Measurements from ENCODE around the gene GMCL1.
A peak's percentile ranks its signal among the peaks of the same experiment; 100 is the strongest.
"Not testable (repeated sequence)": the region's sequence is repeated elsewhere in the genome, so short reads cannot be mapped to it uniquely, and the experiment has no call there.

Gene GMCL1

GRCh38 chr2:69807821-69808540 lies 21.5 kb upstream of the GMCL1 start:
- no peak for DNase-seq (ENCODE audit: low spot score)

- no peak for DNase-seq (ENCODE audit: low spot score)
Observed at GRCh38 chr2:69810550-69810949, 18.9 kb upstream of the GMCL1 start.

- DNase-seq (ENCODE audit: low spot score), result no peak
Observed at GRCh38 chr2:69811018-69811417, 18.4 kb upstream of the GMCL1 start.

GRCh38 chr2:69811591-69811990 lies 17.9 kb upstream of the GMCL1 start:
- DNase-seq (ENCODE audit: low spot score), result no peak

- no peak for DNase-seq (ENCODE audit: low spot score)
Observed at GRCh38 chr2:69815717-69816116, 13.7 kb upstream of the GMCL1 start.

GRCh38 chr2:69816923-69817542 lies 12.4 kb upstream of the GMCL1 start:
- peak; percentile 84 for DNase-seq (ENCODE audit: low spot score)

- no peak for DNase-seq (ENCODE audit: low spot score)
Observed at GRCh38 chr2:69817729-69818501, 11.5 kb upstream of the GMCL1 start.

- no peak for DNase-seq (ENCODE audit: low spot score)
Observed at GRCh38 chr2:69827796-69828540, 1.5 kb upstream of the GMCL1 start.

- no peak for DNase-seq (ENCODE audit: low spot score)
Observed at GRCh38 chr2:69828938-69829255, 563 bp upstream of the GMCL1 start.

- DNase-seq (ENCODE audit: low spot score), result peak; percentile 28
Observed at GRCh38 chr2:69830045-69830905, 815 bp downstream of the GMCL1 start.

- not testable (repeated sequence) for DNase-seq (ENCODE audit: low spot score)
Observed at GRCh38 chr2:69830906-69831241, 1.4 kb downstream of the GMCL1 start.

GRCh38 chr2:69831354-69831905 lies 2.0 kb downstream of the GMCL1 start:
- DNase-seq (ENCODE audit: low spot score), result no peak

GRCh38 chr2:69833752-69834151 lies 4.3 kb downstream of the GMCL1 start:
- no peak for DNase-seq (ENCODE audit: low spot score)

- DNase-seq (ENCODE audit: low spot score), result no peak
Observed at GRCh38 chr2:69835666-69836065, 6.2 kb downstream of the GMCL1 start.

- DNase-seq (ENCODE audit: low spot score), result no peak
Observed at GRCh38 chr2:69836316-69836715, 6.9 kb downstream of the GMCL1 start.

GRCh38 chr2:69837533-69837932 lies 8.1 kb downstream of the GMCL1 start:
- no peak for DNase-seq (ENCODE audit: low spot score)

GRCh38 chr2:69843993-69844392 lies 14.5 kb downstream of the GMCL1 start:
- DNase-seq (ENCODE audit: low spot score), result no peak

- DNase-seq (ENCODE audit: low spot score), result no peak
Observed at GRCh38 chr2:69844560-69844959, 15.1 kb downstream of the GMCL1 start.

GRCh38 chr2:69846182-69847067 lies 17.0 kb downstream of the GMCL1 start:
- no peak for DNase-seq (ENCODE audit: low spot score)

- no peak for DNase-seq (ENCODE audit: low spot score)
Observed at GRCh38 chr2:69847068-69847828, 17.8 kb downstream of the GMCL1 start.
